ENCODE measurements around the gene SMYD3.

GRCh38 chr1:246544001-246544400 is 36.9 kb upstream of the SMYD3 start:
- TF ChIP-seq POLR2AphosphoS5 (IDR thresholded peaks at IDR 0.05; ENCODE audit: low read depth, low read length) = no peak
- TF ChIP-seq, protein P1, sequence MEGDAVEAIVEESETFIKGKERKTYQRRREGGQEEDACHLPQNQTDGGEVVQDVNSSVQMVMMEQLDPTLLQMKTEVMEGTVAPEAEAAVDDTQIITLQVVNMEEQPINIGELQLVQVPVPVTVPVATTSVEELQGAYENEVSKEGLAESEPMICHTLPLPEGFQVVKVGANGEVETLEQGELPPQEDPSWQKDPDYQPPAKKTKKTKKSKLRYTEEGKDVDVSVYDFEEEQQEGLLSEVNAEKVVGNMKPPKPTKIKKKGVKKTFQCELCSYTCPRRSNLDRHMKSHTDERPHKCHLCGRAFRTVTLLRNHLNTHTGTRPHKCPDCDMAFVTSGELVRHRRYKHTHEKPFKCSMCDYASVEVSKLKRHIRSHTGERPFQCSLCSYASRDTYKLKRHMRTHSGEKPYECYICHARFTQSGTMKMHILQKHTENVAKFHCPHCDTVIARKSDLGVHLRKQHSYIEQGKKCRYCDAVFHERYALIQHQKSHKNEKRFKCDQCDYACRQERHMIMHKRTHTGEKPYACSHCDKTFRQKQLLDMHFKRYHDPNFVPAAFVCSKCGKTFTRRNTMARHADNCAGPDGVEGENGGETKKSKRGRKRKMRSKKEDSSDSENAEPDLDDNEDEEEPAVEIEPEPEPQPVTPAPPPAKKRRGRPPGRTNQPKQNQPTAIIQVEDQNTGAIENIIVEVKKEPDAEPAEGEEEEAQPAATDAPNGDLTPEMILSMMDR (IDR thresholded peaks at IDR 0.05) = no peak

All from Panc1 (cell line).